Stomach (tissue), 4 donors: Measurements from ENCODE around the gene TRPV3.

Source experiments
- POLR2A ChIP-seq, 4 donors: fragments of 450-650 bp; IDR thresholded peaks; one replicate each; pipeline ENCODE4 v1.6.1; 2016; ENCODE audit warnings: antibody characterized with exemption in 4 of 4, control low read depth in 2 of 4, mild to moderate bottlenecking in 1 of 4, moderate library complexity in 1 of 4
- POLR2AphosphoS5 ChIP-seq, 3 donors: sonication (generic); formaldehyde crosslinking; IDR thresholded peaks; one replicate each; pipeline ENCODE4 v1.6.1; 2016; ENCODE audit warnings: antibody characterized with exemption in 3 of 3
- TF ChIP-seq, protein P1 (sequence below), 7 experiments: fragments of 450-650 bp in 4 of 7; fragments of 200-600 bp in 3 of 7; sonication (generic) in 3 of 7; IDR thresholded peaks; one replicate each; pipeline ENCODE4 v1.5.1; 2016 to 2019; ENCODE audit warnings: antibody characterized with exemption in 7 of 7, control low read depth in 2 of 7, mild to moderate bottlenecking in 1 of 7

DNA sequence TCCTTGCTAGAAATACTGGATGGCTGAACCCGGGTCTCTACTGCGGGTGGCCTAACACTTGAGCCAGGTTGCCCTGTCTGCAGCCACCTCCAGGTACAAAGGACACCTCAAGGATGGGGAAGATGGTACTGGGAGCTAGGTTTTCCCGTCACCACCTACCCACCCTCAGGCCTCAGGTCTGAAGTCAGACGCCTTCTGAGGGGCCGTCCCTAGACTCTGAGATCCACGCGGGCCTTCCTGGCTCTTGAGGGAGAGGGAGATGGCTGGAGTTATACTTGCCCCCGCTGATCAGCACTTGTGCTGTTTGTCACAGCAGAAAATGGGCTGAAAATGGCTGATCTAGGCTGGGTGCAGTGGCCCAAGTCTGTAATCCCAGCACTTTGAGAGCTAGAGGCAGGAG is 10.6 kb downstream of the TRPV3 start:
- TF ChIP-seq, protein P1, sequence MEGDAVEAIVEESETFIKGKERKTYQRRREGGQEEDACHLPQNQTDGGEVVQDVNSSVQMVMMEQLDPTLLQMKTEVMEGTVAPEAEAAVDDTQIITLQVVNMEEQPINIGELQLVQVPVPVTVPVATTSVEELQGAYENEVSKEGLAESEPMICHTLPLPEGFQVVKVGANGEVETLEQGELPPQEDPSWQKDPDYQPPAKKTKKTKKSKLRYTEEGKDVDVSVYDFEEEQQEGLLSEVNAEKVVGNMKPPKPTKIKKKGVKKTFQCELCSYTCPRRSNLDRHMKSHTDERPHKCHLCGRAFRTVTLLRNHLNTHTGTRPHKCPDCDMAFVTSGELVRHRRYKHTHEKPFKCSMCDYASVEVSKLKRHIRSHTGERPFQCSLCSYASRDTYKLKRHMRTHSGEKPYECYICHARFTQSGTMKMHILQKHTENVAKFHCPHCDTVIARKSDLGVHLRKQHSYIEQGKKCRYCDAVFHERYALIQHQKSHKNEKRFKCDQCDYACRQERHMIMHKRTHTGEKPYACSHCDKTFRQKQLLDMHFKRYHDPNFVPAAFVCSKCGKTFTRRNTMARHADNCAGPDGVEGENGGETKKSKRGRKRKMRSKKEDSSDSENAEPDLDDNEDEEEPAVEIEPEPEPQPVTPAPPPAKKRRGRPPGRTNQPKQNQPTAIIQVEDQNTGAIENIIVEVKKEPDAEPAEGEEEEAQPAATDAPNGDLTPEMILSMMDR (IDR thresholded peaks at IDR 0.05) = no peak
- no peak for TF ChIP-seq POLR2AphosphoS5 (IDR thresholded peaks at IDR 0.05)
- TF ChIP-seq POLR2A (IDR thresholded peaks at IDR 0.05) = no peak
